Tibial nerve (tissue), 4 donors: ENCODE data around the gene ELAVL1.

Experiments used
- CTCF ChIP-seq, 5 experiments: fragments of 200-600 bp in 3 of 5; fragments of 450-650 bp in 2 of 5; sonication (generic) in 3 of 5; IDR thresholded peaks; one replicate each; pipeline ENCODE4 v1.5.1; 2016 to 2019; ENCODE audit warnings: antibody characterized with exemption in 5 of 5, mild to moderate bottlenecking in 3 of 5, moderate library complexity in 2 of 5
- EP300 ChIP-seq, 2 donors: sonication (generic); formaldehyde crosslinking; IDR thresholded peaks; one replicate each; pipeline ENCODE4 v1.6.1; 2017; ENCODE audit warnings: antibody characterized with exemption in 2 of 2, mild to moderate bottlenecking in 1 of 2
- POLR2A ChIP-seq, 2 donors: fragments of 450-650 bp; IDR thresholded peaks; one replicate each; pipeline ENCODE4 v1.6.1; 2017; ENCODE audit warnings: antibody characterized with exemption in 2 of 2, mild to moderate bottlenecking in 2 of 2, moderate library complexity in 2 of 2

DNA sequence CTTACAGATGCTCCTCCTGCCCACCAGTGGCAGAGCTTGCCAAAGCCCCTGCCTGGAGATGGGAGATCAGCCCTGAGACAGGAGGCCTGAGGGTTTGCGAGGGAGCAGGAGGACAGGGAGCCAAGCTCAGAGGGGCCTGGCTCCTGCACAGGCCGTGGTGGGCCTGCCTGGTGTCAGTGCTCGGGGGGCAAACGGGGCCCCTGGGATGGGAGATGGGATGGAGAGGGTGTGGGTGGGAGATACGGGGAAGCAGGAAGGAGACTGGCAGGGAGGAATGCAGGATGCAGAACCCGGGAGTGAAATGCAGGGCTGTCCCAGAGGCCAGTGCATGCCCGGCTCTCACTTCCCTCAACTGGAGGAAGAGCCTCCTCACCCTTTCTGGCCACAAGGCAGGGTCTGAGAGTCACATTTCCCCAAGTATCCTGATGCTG, 19.9 kb downstream of the ELAVL1 start:
- TF ChIP-seq CTCF (IDR thresholded peaks at IDR 0.05) = no peak
- TF ChIP-seq POLR2A (IDR thresholded peaks at IDR 0.05) = no peak
- TF ChIP-seq EP300 (IDR thresholded peaks at IDR 0.05) = no peak
